Mammary epithelial cell (primary cell): ENCODE data around the gene TMEM59L.

Experiments used
- EZH2 ChIP-seq: IDR thresholded peaks from 2 replicates; pipeline ENCODE4 v1.6.1; 2012; ENCODE audit warnings: low read length, inconsistent platforms, borderline replicate concordance
- TF ChIP-seq, protein P1 (sequence below), 2 donors: IDR thresholded peaks in 1 of 2; conservative IDR thresholded peaks in 1 of 2; 2 replicates each; pipeline ENCODE4 v1.5.1; 2011 to 2012; ENCODE audit warnings: inconsistent platforms in 2 of 2, low read length in 2 of 2, mild to moderate bottlenecking in 2 of 2, control low read depth in 1 of 2, low read depth in 1 of 2; ENCODE audit not compliant: insufficient read depth in 1 of 2; ENCODE audit errors: extremely low read depth in 1 of 2

DNA sequence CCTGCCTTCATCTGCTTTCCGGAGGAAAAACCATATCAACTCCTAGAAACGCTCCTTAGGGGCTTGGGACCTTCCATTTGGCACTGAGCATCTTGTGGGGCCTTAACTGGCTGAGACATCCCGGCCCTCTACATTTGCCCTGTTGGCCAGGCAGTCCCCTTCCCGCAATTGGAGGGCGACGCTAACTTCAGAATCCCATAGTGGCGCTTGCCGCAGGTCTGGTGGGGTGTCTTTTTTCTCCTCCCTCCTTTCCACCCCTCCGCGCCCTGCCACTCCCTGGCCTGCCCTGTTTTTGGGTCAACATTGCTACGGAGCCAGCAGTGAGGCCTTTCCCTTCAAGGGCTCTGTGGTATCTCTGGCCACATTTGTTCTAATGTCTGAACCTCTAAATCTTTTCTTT is 57.2 kb downstream of the TMEM59L start:
- TF ChIP-seq, protein P1, sequence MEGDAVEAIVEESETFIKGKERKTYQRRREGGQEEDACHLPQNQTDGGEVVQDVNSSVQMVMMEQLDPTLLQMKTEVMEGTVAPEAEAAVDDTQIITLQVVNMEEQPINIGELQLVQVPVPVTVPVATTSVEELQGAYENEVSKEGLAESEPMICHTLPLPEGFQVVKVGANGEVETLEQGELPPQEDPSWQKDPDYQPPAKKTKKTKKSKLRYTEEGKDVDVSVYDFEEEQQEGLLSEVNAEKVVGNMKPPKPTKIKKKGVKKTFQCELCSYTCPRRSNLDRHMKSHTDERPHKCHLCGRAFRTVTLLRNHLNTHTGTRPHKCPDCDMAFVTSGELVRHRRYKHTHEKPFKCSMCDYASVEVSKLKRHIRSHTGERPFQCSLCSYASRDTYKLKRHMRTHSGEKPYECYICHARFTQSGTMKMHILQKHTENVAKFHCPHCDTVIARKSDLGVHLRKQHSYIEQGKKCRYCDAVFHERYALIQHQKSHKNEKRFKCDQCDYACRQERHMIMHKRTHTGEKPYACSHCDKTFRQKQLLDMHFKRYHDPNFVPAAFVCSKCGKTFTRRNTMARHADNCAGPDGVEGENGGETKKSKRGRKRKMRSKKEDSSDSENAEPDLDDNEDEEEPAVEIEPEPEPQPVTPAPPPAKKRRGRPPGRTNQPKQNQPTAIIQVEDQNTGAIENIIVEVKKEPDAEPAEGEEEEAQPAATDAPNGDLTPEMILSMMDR (conservative IDR thresholded peaks at IDR 0.05 in 1 of 2, IDR thresholded peaks at IDR 0.05 in 1 of 2; ENCODE audit: extremely low read depth in 1 of 2, insufficient read depth in 1 of 2, low read depth in 1 of 2, low read length in 2 of 2) = no peak
- no peak for TF ChIP-seq EZH2
